IMR-90 (cell line): ENCODE data around the gene TTC16. TPM values are rescaled to one million over a fixed set of nuclear protein-coding genes. Genes with fewer than 3 reads are reported as not detected.

Source experiments
- ATAC-seq: fragments of 200-7000 bp; cut with Tn5 transposase; 2 replicates; pipeline ENCODE4 v1.9.1; 2020; ENCODE audit warnings: low read depth, mild to moderate bottlenecking, moderate library complexity
- BruUV-seq: library from RNA; stranded (reverse); fragments of 400-500 nt; replicated peaks from 2 replicates; lab custom pipeline; 2021; lab: Mats Ljungman, UMichigan
- CTCF ChIA-PET: fragments of 300-600 bp; formaldehyde crosslinking; extraction: SDS; loops from one replicate; lab custom pipeline; 2021; ENCODE audit warnings: antibody characterized with exemption; lab: Yijun Ruan, JAX
- POLR2A ChIA-PET: fragments of 300-600 bp; sonication (Branson Sonifier 250); formaldehyde crosslinking; loops from one replicate; lab custom pipeline; 2022; ENCODE audit warnings: antibody characterized with exemption; ENCODE audit not compliant: unreplicated experiment; lab: Charles Lee
- DNase-seq: peaks from one replicate; pipeline ENCODE4 v3.0.0; 2013
- H2AFZ ChIP-seq: replicated peaks from 2 replicates; pipeline ENCODE3; 2013; ENCODE audit warnings: low read length, mild to moderate bottlenecking; ENCODE audit not compliant: poor library complexity
- H2AK5ac ChIP-seq: 2 replicates; pipeline ENCODE4 v1.6.1; 2013; ENCODE audit warnings: low read depth, low read length, inconsistent platforms
- H2AK9ac ChIP-seq: replicated peaks from 2 replicates; pipeline ENCODE3; 2013; ENCODE audit warnings: mild to moderate bottlenecking, low read depth, low read length, moderate library complexity; ENCODE audit not compliant: poor library complexity
- H2BK120ac ChIP-seq: 2 replicates; pipeline ENCODE4 v1.6.1; 2013; ENCODE audit warnings: low read depth, low read length, inconsistent platforms
- H2BK15ac ChIP-seq: 3 replicates; pipeline ENCODE4 v1.6.1; 2013; ENCODE audit warnings: low read depth, low read length, inconsistent platforms
- H2BK20ac ChIP-seq: 2 replicates; pipeline ENCODE4 v1.6.1; 2013; ENCODE audit warnings: low read depth, mild to moderate bottlenecking, inconsistent platforms, low read length, moderate library complexity
- H2BK5ac ChIP-seq: 2 replicates; pipeline ENCODE4 v1.6.1; 2013; ENCODE audit warnings: mild to moderate bottlenecking, low read depth, low read length, inconsistent platforms; ENCODE audit not compliant: poor library complexity, severe bottlenecking
- H3K14ac ChIP-seq: replicated peaks from 2 replicates; pipeline ENCODE4 v1.6.1; 2013; ENCODE audit warnings: low read depth, low read length, inconsistent platforms
- H3K18ac ChIP-seq: 2 replicates; pipeline ENCODE4 v1.6.1; 2013; ENCODE audit warnings: low read depth, low read length, control low read depth
- H3K23ac ChIP-seq: 2 replicates; pipeline ENCODE4 v1.6.1; 2013; ENCODE audit warnings: low read depth, low read length, inconsistent platforms
- H3K27ac ChIP-seq: 2 replicates; pipeline ENCODE4 v1.5.1; 2013; ENCODE audit warnings: mild to moderate bottlenecking, control low read depth, low read length; ENCODE audit not compliant: insufficient read depth
- H3K27me3 ChIP-seq: 2 replicates; pipeline ENCODE4 v1.6.1; 2013; ENCODE audit warnings: low read length; ENCODE audit not compliant: control insufficient read depth, insufficient read depth
- H3K36me3 ChIP-seq: 2 replicates; pipeline ENCODE4 v1.6.1; 2013; ENCODE audit warnings: low read length, mixed read lengths; ENCODE audit not compliant: control insufficient read depth, insufficient read depth
- H3K4ac ChIP-seq: 2 replicates; pipeline ENCODE4 v1.6.1; 2013; ENCODE audit warnings: low read depth, low read length, inconsistent platforms
- H3K4me1 ChIP-seq: 2 replicates; pipeline ENCODE4 v1.6.1; 2013; ENCODE audit warnings: low read length, mixed read lengths; ENCODE audit not compliant: control insufficient read depth, insufficient read depth
- H3K4me2 ChIP-seq: 2 replicates; pipeline ENCODE4 v1.6.1; 2013; ENCODE audit warnings: low read depth, mild to moderate bottlenecking, control low read depth, low read length, moderate library complexity
- H3K4me3 ChIP-seq: 2 replicates; pipeline ENCODE4 v1.5.1; 2013; ENCODE audit warnings: low read depth, mild to moderate bottlenecking, control low read depth, low read length, moderate library complexity; ENCODE audit not compliant: insufficient read depth
- H3K56ac ChIP-seq: 2 replicates; pipeline ENCODE4 v1.6.1; 2013; ENCODE audit warnings: low read length, inconsistent platforms; ENCODE audit not compliant: insufficient read depth; ENCODE audit errors: extremely low read depth
- H3K79me1 ChIP-seq, 2 experiments: 2 replicates each; pipeline ENCODE4 v1.6.1; 2013; ENCODE audit warnings: low read length in 2 of 2, inconsistent platforms in 1 of 2, low read depth in 1 of 2
- H3K9ac ChIP-seq: 2 replicates; pipeline ENCODE4 v1.6.1; 2013; ENCODE audit warnings: low read depth, low read length, control low read depth
- H3K9me1 ChIP-seq: 2 replicates; pipeline ENCODE4 v1.6.1; 2013; ENCODE audit warnings: low read length, inconsistent platforms; ENCODE audit not compliant: insufficient read depth
- H3K9me3 ChIP-seq: 2 replicates; pipeline ENCODE4 v1.6.1; 2013; ENCODE audit warnings: low read length; ENCODE audit not compliant: control insufficient read depth, insufficient read depth
- H4K20me1 ChIP-seq: 2 replicates; pipeline ENCODE4 v1.6.1; 2013; ENCODE audit warnings: low read length, inconsistent platforms; ENCODE audit not compliant: insufficient read depth
- H4K5ac ChIP-seq: 2 replicates; pipeline ENCODE4 v1.6.1; 2013; ENCODE audit warnings: mild to moderate bottlenecking, low read depth, low read length, control low read depth
- H4K8ac ChIP-seq, 2 experiments: 2 replicates each; pipeline ENCODE4 v1.6.1; 2013; ENCODE audit warnings: low read depth in 2 of 2, low read length in 2 of 2, control low read depth in 1 of 2, inconsistent platforms in 1 of 2
- H4K91ac ChIP-seq: 2 replicates; pipeline ENCODE4 v1.6.1; 2013; ENCODE audit warnings: low read depth, low read length, inconsistent platforms; ENCODE audit not compliant: insufficient read depth
- BHLHE40 ChIP-seq: fragments of 150-350 bp; IDR thresholded peaks from 2 replicates; pipeline ENCODE4 v1.6.1; 2016; ENCODE audit warnings: mild to moderate bottlenecking, low read depth, low read length
- CHD1 ChIP-seq: IDR thresholded peaks from 2 replicates; pipeline ENCODE4 v1.6.1; 2012; ENCODE audit warnings: low read depth, low read length, improper control_type of control experiment
- CTCF ChIP-seq: conservative IDR thresholded peaks from 2 replicates; pipeline ENCODE4 v1.5.1; 2012; ENCODE audit warnings: mild to moderate bottlenecking, low read depth, low read length, improper control_type of control experiment
- FOS ChIP-seq: fragments of 150-350 bp; IDR thresholded peaks from 2 replicates; pipeline ENCODE4 v1.6.1; 2016; ENCODE audit warnings: low read depth, low read length
- MAZ ChIP-seq: IDR thresholded peaks from 2 replicates; pipeline ENCODE4 v1.6.1; 2012; ENCODE audit warnings: low read depth, mild to moderate bottlenecking, low read length, improper control_type of control experiment, moderate library complexity, borderline replicate concordance
- NFE2L2 ChIP-seq: fragments of 150-350 bp; IDR thresholded peaks from 2 replicates; pipeline ENCODE4 v1.6.1; 2016; ENCODE audit warnings: low read depth, mild to moderate bottlenecking, low read length
- RAD21 ChIP-seq: IDR thresholded peaks from 2 replicates; pipeline ENCODE4 v1.6.1; 2012; ENCODE audit warnings: low read length, improper control_type of control experiment
- WGBS, 2 experiments: methylation state at CpG; one replicate each; pipeline versions ENCODE4 v1.1.5 to v1.1.7; 2013; ENCODE audit warnings: missing lambda C conversion rate in 2 of 2; ENCODE audit not compliant: insufficient read length in 1 of 2; ENCODE audit errors: extremely low coverage in 2 of 2; 5-methylcytosine and 5-hydroxymethylcytosine counted together
- dilution Hi-C: fragments of 300-500 bp; cut with HindIII; formaldehyde crosslinking; loops from one replicate; pipeline ENCODE4 v1.14.3; 2018; ENCODE audit warnings: low sequenced_read_pairs; ENCODE audit not compliant: unreplicated experiment
- in situ Hi-C: fragments of 300-500 bp; cut with MboI; formaldehyde crosslinking; loops from 3 replicates; pipeline ENCODE4 v1.14.3; 2019; ENCODE audit warnings: low sequenced_read_pairs, inconsistent platforms, mixed read lengths
- intact Hi-C: fragments of 100-400 bp; cut with micrococcal nuclease; formaldehyde crosslinking; loops from 2 replicates; pipeline ENCODE4 v1.10.0; 2022
- polyA plus RNA-seq, 3 experiments: library from polyadenylated mRNA; depleted of rRNA; stranded (reverse); fragments of >200 nt; gene quantifications; 2 replicates each; pipeline ENCODE4 v1.2.3, GENCODE V29; 2012; ENCODE audit warnings: low replicate concordance in 1 of 3
- total RNA-seq: library from RNA; depleted of rRNA; stranded (reverse); fragments of >200 nt; gene quantifications from 2 replicates; pipeline ENCODE4 v1.2.3, GENCODE V29; 2012
- TF ChIP-seq, protein P1 (sequence below): fragments of 150-350 bp; IDR thresholded peaks from 2 replicates; pipeline ENCODE4 v1.6.1; 2016; ENCODE audit warnings: low read depth, mild to moderate bottlenecking, low read length, moderate library complexity, borderline replicate concordance

Gene TTC16
- total and polyA plus RNA-seq, 2 of the 4 experiments (the other 2 are of a cell fraction), result 0.02 TPM; not detected in 1

DNA sequence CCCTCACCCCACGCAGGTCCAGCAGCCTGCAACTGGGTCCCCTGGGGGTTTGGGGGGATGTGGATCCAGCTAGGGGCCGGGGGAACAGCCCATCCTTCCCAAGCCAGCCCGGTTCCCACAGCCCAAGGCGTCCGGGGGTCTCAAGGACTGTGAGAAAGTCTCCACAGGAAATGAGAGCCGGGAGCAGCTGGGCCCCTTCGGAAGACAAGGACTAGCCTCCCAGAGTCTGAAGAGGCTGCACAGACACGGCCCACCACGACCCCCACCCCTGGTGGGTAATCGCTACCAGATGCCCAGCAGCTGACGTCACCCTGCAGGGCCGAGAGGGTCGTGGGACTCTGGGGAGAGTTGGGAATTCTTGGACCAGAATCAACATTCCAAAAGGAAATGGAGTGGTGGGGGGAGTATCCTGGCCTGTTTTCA lies 52.0 kb downstream of the TTC16 start:
- CTCF ChIA-PET, result no interaction called here
- POLR2A ChIA-PET, result no interaction called here
- dilution Hi-C loops, result no loop called here

More for the DNA sequence above, 52.0 kb downstream of the TTC16 start:
- Histone ChIP-seq H3K56ac (no peak overlapping the region), H2AK5ac (no peak overlapping the region), H2BK120ac (no peak overlapping the region), H3K4me3 (no peak overlapping the region), H3K18ac (no peak overlapping the region), H3K9me1 (no peaks in the 10 kb centered on the region; the same call in 1 of the 2 replicates), H3K27ac (no peak overlapping the region), H3K79me1 (no peaks in the 10 kb centered on the region), H2AFZ (peak overlapping the region; percentile 51), H3K4ac (no peak overlapping the region), H2BK5ac (no peak overlapping the region), H3K9me3 (no peaks in the 10 kb centered on the region), H2BK15ac (no peak overlapping the region; the same call in 2 of the 3 replicates), H3K23ac (no peak overlapping the region), H3K4me1 (peaks cover 2% of the 10 kb centered on the region; the same call in 1 of the 2 replicates), H3K4me2 (no peak overlapping the region), H4K5ac (no peak overlapping the region), H3K27me3 (peaks cover 8% of the 10 kb centered on the region), H3K14ac (no peak overlapping the region), H2AK9ac (no peak overlapping the region), H4K91ac (no peak overlapping the region), H3K36me3 (no peaks in the 10 kb centered on the region), H4K8ac (no peak overlapping the region; a peak in 1 of 4 replicates), H3K9ac (no peak overlapping the region), H4K20me1 (no peaks in the 10 kb centered on the region), H2BK20ac (no peak overlapping the region)
- intact Hi-C loops, result no loop called here
- in situ Hi-C loops, result no loop called here
- BruUV-seq, result no TSS peak
- TF ChIP-seq CTCF (no peak), BHLHE40 (no peak), RAD21 (no peak), CHD1 (no peak), FOS (no peak), MAZ (no peak), NFE2L2 (no peak)
- TF ChIP-seq, protein P1, sequence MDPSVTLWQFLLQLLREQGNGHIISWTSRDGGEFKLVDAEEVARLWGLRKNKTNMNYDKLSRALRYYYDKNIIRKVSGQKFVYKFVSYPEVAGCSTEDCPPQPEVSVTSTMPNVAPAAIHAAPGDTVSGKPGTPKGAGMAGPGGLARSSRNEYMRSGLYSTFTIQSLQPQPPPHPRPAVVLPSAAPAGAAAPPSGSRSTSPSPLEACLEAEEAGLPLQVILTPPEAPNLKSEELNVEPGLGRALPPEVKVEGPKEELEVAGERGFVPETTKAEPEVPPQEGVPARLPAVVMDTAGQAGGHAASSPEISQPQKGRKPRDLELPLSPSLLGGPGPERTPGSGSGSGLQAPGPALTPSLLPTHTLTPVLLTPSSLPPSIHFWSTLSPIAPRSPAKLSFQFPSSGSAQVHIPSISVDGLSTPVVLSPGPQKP, result no peak
- DNase-seq (peak; percentile 41), ATAC-seq (no peak)
- WGBS, 2 experiments, result 25% methylated on average over 2 of the region's 13 CpGs; no CpG with 5 or more reads in 1 of the 2 experiments
